B cell (primary cell): ENCODE measurements around the gene NEUROD1. TPM values are rescaled to one million over a fixed set of nuclear protein-coding genes. Genes with fewer than 3 reads are reported as not detected.

ENCODE experiments used
- ATAC-seq: fragments of 200-7000 bp; cut with Tn5 transposase; one replicate; pipeline ENCODE4 v1.10.0; 2021; ENCODE audit warnings: low read depth, mild to moderate bottlenecking, moderate number of reproducible peaks, moderate library complexity
- CTCF ChIA-PET: fragments of 350-600 bp; sonication (Branson Sonifier 250); formaldehyde crosslinking; loops from one replicate; lab custom pipeline; 2021; ENCODE audit warnings: antibody characterized with exemption, inconsistent platforms; lab: Charles Lee
- POLR2A ChIA-PET: fragments of 350-600 bp; sonication (Branson Sonifier 250); formaldehyde crosslinking; loops from one replicate; lab custom pipeline; 2021; ENCODE audit warnings: antibody characterized with exemption; lab: Charles Lee
- DNase-seq: peaks from one replicate; pipeline ENCODE4 v3.0.0; 2013
- H2AFZ ChIP-seq: 2 replicates; pipeline ENCODE4 v1.6.1; 2012; ENCODE audit warnings: mild to moderate bottlenecking, low read depth, low read length; ENCODE audit not compliant: insufficient read depth, poor library complexity, severe bottlenecking
- H3K27ac ChIP-seq, 2 donors: 1 replicate in 1 of 2; 2 replicates in 1 of 2; pipeline ENCODE4 v1.5.1; 2012 to 2013; ENCODE audit warnings: low read length in 2 of 2, mild to moderate bottlenecking in 2 of 2, moderate library complexity in 1 of 2
- H3K27me3 ChIP-seq, 4 experiments: fragments of 200-600 bp in 1 of 4; sonication (generic) in 1 of 4; replicated peaks in 1 of 4; 1 replicate in 2 of 4; 2 replicates in 2 of 4; pipeline versions ENCODE4 v1.6.1 to v1.7.0; 2013 to 2016; ENCODE audit warnings: low read length in 3 of 4, mild to moderate bottlenecking in 2 of 4, mixed read lengths in 1 of 4, moderate library complexity in 1 of 4; ENCODE audit not compliant: insufficient read depth in 4 of 4, control insufficient read depth in 3 of 4; ENCODE audit errors: control extremely low read depth in 1 of 4
- H3K36me3 ChIP-seq, 2 experiments: replicated peaks in 1 of 2; 1 replicate in 1 of 2; 2 replicates in 1 of 2; pipeline versions ENCODE4 v1.6.1 to v1.7.1; 2013; ENCODE audit warnings: low read length in 1 of 2; ENCODE audit not compliant: insufficient read depth in 2 of 2, control insufficient read depth in 1 of 2; ENCODE audit errors: control extremely low read depth in 1 of 2, extremely low read depth in 1 of 2
- H3K4me1 ChIP-seq, 2 donors: fragments of 200-600 bp in 1 of 2; sonication (generic) in 1 of 2; 1 replicate in 1 of 2; 2 replicates in 1 of 2; pipeline versions ENCODE4 v1.5.1 to v1.6.1; 2013 to 2017; ENCODE audit warnings: low read length in 2 of 2; ENCODE audit not compliant: control insufficient read depth in 2 of 2, insufficient read depth in 2 of 2
- H3K4me2 ChIP-seq: replicated peaks from 2 replicates; pipeline ENCODE3; 2012; ENCODE audit warnings: mild to moderate bottlenecking, low read depth, low read length; ENCODE audit not compliant: poor library complexity, severe bottlenecking
- H3K4me3 ChIP-seq, 5 experiments: fragments of 200-600 bp in 1 of 5; sonication (generic) in 1 of 5; 1 replicate in 3 of 5; 2 replicates in 2 of 5; pipeline versions ENCODE4 v1.5.1 to v1.7.0; 2011 to 2016; ENCODE audit warnings: low read length in 4 of 5, mild to moderate bottlenecking in 4 of 5, low read depth in 2 of 5, control low read depth in 1 of 5, moderate library complexity in 1 of 5; ENCODE audit not compliant: insufficient read depth in 1 of 5; ENCODE audit errors: control extremely low read depth in 1 of 5, extremely low read depth in 1 of 5
- H3K79me2 ChIP-seq: fragments of 200-600 bp; sonication (generic); one replicate; pipeline ENCODE4 v1.6.0; 2016; ENCODE audit warnings: low read length; ENCODE audit not compliant: control insufficient read depth, insufficient read depth
- H3K9ac ChIP-seq: fragments of 200-600 bp; sonication (generic); 2 replicates; pipeline ENCODE4 v1.6.1; 2017; ENCODE audit warnings: mild to moderate bottlenecking, low read length, moderate library complexity
- H3K9me3 ChIP-seq, 3 donors: one replicate each; pipeline versions ENCODE4 v1.6.1 to v1.7.1; 2013; ENCODE audit warnings: low read length in 2 of 3; ENCODE audit not compliant: control insufficient read depth in 2 of 3, insufficient read depth in 1 of 3; ENCODE audit errors: control extremely low read depth in 1 of 3
- H4K20me1 ChIP-seq: 2 replicates; pipeline ENCODE4 v1.6.0; 2012; ENCODE audit warnings: mild to moderate bottlenecking, low read length; ENCODE audit not compliant: insufficient read depth, control insufficient read depth, poor library complexity, severe bottlenecking
- H3K27ac Mint-ChIP-seq: one replicate; pipeline ENCODE4 v1.8.0; 2021; ENCODE audit warnings: mixed read lengths
- H3K27me3 Mint-ChIP-seq: one replicate; pipeline ENCODE4 v1.8.0; 2021; ENCODE audit warnings: mixed read lengths
- H3K4me1 Mint-ChIP-seq: one replicate; pipeline ENCODE4 v1.8.0; 2021; ENCODE audit warnings: mixed read lengths
- H3K4me3 Mint-ChIP-seq: one replicate; pipeline ENCODE4 v1.8.0; 2021; ENCODE audit warnings: mixed read lengths
- H3K9me3 Mint-ChIP-seq: one replicate; pipeline ENCODE4 v1.8.0; 2022; ENCODE audit warnings: mixed read lengths; ENCODE audit not compliant: insufficient read depth
- EZH2 ChIP-seq: IDR thresholded peaks from 2 replicates; pipeline ENCODE4 v1.6.1; 2012; ENCODE audit warnings: borderline replicate concordance, low read depth, mild to moderate bottlenecking, moderate library complexity, low read length; ENCODE audit not compliant: insufficient read depth, poor library complexity, severe bottlenecking
- WGBS: methylation state at CpG from one replicate; pipeline ENCODE4 v1.1.5; 2013; ENCODE audit warnings: missing lambda C conversion rate; ENCODE audit not compliant: insufficient coverage; 5-methylcytosine and 5-hydroxymethylcytosine counted together
- intact Hi-C: fragments of 100-400 bp; cut with micrococcal nuclease; formaldehyde crosslinking; loops from one replicate; pipeline ENCODE4 v1.10.0; 2022
- polyA plus RNA-seq: library from polyadenylated mRNA; depleted of rRNA; stranded (reverse); fragments of >200 nt; gene quantifications from 2 replicates; pipeline ENCODE4 v1.2.3, GENCODE V29; 2012
- total RNA-seq, 2 donors: library from RNA; stranded (reverse); fragments of 120-200 nt in 1 of 2; gene quantifications; 1 replicate in 1 of 2; 2 replicates in 1 of 2; pipeline versions ENCODE4 v1.2.3 to v1.2.4, GENCODE V29; 2013 to 2022
- TF ChIP-seq, protein P1 (sequence below): fragments of 200-600 bp; IDR thresholded peaks from one replicate; pipeline ENCODE4 v1.8.0; 2022; ENCODE audit warnings: antibody characterized with exemption, mild to moderate bottlenecking

The NEUROD1 gene
- total and polyA plus RNA-seq, 2 donors (not counting 1 experiment from before 2014, with no cell fraction given) = not detected

DNA sequence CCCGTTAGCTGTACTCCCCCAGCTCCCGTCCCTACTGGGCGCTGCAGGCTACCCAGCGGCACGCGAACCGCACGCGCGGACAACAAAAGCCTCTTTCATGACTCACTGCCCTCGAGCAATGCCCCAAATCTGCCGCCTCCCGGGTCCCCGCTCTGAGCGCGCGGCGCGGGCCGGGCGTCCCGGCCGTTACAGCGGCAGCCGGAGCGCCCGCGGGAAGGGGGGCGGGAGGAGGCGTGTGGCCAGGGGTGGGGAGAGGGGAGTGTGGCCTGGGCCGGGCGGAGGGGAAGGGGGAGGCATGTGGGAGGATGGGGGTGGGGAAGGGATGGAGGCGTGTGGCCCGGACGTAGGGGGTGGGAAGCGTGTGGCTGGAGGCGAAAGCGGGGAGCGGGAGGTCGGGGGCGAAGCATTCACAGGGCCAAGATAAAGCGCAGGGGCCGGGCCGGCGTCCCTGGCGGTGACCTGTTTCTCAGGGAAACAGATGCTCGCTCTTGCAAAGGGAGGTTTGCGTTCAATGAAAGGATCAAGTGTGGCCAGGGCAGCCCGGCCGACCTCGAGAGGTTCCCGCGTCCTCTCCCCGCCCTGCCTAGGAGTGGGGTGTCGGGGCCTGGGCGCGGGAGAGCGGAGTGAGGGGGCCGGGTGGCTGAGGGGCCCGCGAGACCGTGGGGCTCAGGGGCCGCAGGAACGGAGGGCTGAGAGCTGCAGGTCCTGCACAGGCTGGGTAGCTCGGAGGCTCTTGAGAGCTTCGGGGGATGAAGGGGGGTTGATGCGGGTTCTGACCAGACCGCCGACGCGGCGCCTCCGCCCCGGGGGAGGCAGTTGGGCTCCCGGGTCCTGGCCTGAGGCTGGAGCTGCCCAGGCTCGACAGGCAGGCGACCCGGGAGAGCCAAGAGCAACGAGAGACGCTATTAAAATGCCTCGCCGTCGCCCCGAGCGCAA, 3.5 kb upstream of the NEUROD1 start:
- no peak for TF ChIP-seq EZH2
- TF ChIP-seq, protein P1, sequence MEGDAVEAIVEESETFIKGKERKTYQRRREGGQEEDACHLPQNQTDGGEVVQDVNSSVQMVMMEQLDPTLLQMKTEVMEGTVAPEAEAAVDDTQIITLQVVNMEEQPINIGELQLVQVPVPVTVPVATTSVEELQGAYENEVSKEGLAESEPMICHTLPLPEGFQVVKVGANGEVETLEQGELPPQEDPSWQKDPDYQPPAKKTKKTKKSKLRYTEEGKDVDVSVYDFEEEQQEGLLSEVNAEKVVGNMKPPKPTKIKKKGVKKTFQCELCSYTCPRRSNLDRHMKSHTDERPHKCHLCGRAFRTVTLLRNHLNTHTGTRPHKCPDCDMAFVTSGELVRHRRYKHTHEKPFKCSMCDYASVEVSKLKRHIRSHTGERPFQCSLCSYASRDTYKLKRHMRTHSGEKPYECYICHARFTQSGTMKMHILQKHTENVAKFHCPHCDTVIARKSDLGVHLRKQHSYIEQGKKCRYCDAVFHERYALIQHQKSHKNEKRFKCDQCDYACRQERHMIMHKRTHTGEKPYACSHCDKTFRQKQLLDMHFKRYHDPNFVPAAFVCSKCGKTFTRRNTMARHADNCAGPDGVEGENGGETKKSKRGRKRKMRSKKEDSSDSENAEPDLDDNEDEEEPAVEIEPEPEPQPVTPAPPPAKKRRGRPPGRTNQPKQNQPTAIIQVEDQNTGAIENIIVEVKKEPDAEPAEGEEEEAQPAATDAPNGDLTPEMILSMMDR = no peak
- H3K4me1 Mint-ChIP-seq = peaks cover 52% of the 10 kb centered on the region
- Histone ChIP-seq H3K27me3 (peaks cover 3 to 83% (median 71%) of the 10 kb centered on the region in 4 experiments), H2AFZ (peak overlapping the region; percentile 29), H3K9ac (peak overlapping the region; percentile 31), H4K20me1 (no peaks in the 10 kb centered on the region), H3K4me2 (peak overlapping the region; percentile 70), H3K4me3 (peak overlapping the region in 2 of 5 experiments; percentile 11 to 20), H3K36me3 (no peaks in the 10 kb centered on the region), H3K79me2 (no peaks in the 10 kb centered on the region), H3K9me3 (peaks cover 1 to 57% (median 10%) of the 10 kb centered on the region in 3 donors), H3K27ac (no peak overlapping the region), H3K4me1 (peaks cover 55 to 65% of the 10 kb centered on the region in 2 donors)
- peak overlapping the region; percentile 70 for H3K4me3 Mint-ChIP-seq
- no peak for DNase-seq
- ChIA-PET CTCF (interaction anchor here (0.9 to 1.5 kb wide), 2 partner anchors 31 to 54 kb away, joined by 3 to 5 read pairs; no protein-coding TSS in a partner anchor), POLR2A (no interaction called here)
- H3K27me3 Mint-ChIP-seq = peaks cover 82% of the 10 kb centered on the region
- peaks cover 6% of the 10 kb centered on the region for H3K9me3 Mint-ChIP-seq
- intact Hi-C loops = no loop called here
- H3K27ac Mint-ChIP-seq = no peak overlapping the region
- ATAC-seq = no peak
- WGBS = 4% methylated on average over 62 of the region's 85 CpGs
